GM06990 (cell line): ENCODE data around the gene ZNF546.

Experiments used
- DNase-seq: peaks from one replicate; pipeline ENCODE4 v3.0.0-alpha.2; 2011; ENCODE audit not compliant: insufficient read length; ENCODE audit errors: extremely low read depth
- H3K27me3 ChIP-seq: replicated peaks from 2 replicates; pipeline ENCODE4 v1.6.0; 2011; ENCODE audit warnings: low read length; ENCODE audit not compliant: control insufficient read depth, insufficient read depth
- H3K36me3 ChIP-seq: 2 replicates; pipeline ENCODE4 v1.5.1; 2011; ENCODE audit warnings: low read length; ENCODE audit not compliant: control insufficient read depth, insufficient read depth
- H3K4me3 ChIP-seq: replicated peaks from 2 replicates; pipeline ENCODE4 v1.5.1; 2011; ENCODE audit warnings: low read depth, mild to moderate bottlenecking, control low read depth, low read length
- TF ChIP-seq, protein P1 (sequence below): IDR thresholded peaks from 2 replicates; pipeline ENCODE4 v1.5.1; 2011; ENCODE audit warnings: low read length, control low read depth, mild to moderate bottlenecking, inconsistent platforms; ENCODE audit not compliant: insufficient read depth, poor library complexity, severe bottlenecking

Gene ZNF546

DNA sequence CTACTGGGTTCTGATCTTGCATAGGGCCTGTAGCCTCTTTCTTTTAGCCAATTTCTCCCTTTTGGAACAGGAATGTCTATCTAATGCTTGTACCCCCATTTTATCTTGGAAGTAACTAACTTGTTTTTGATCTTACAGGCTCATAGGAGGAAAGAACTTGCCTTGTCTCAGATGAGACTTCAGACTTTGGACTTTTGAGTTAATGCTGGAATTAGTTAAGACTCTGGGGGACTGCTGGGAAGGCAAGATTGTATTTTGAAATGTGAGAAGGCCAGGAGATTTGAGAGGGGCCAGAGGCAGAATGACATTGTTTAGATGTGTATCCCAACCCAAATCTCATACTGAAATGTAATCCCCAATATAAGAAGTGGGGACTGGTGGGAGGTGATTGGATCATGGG is 2.5 kb upstream of the ZNF546 start:
- TF ChIP-seq, protein P1, sequence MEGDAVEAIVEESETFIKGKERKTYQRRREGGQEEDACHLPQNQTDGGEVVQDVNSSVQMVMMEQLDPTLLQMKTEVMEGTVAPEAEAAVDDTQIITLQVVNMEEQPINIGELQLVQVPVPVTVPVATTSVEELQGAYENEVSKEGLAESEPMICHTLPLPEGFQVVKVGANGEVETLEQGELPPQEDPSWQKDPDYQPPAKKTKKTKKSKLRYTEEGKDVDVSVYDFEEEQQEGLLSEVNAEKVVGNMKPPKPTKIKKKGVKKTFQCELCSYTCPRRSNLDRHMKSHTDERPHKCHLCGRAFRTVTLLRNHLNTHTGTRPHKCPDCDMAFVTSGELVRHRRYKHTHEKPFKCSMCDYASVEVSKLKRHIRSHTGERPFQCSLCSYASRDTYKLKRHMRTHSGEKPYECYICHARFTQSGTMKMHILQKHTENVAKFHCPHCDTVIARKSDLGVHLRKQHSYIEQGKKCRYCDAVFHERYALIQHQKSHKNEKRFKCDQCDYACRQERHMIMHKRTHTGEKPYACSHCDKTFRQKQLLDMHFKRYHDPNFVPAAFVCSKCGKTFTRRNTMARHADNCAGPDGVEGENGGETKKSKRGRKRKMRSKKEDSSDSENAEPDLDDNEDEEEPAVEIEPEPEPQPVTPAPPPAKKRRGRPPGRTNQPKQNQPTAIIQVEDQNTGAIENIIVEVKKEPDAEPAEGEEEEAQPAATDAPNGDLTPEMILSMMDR: no peak
- no peaks in the 10 kb centered on the region for H3K27me3 ChIP-seq
- H3K4me3 ChIP-seq: no peak overlapping the region
- no peak for DNase-seq
- H3K36me3 ChIP-seq: no peaks in the 10 kb centered on the region

DNA sequence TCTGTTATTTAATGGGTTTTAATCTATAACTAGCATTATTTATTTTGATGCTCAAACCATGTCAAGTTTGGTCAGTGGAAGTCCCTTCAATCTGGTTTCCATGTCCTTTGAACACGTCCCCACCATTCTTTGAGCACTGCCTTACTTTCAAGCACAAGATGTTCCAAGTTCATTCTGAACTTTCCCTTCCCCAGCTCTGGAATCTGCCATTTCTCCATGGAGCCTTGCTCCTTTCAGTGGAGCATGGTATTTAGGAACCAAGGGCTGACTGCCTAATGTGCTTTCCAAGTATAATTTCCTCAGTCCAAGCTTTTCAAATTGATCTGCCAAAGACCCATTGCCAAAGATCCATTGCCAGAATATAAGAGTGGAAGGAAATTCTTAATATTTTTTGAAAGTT is 1.1 kb upstream of the ZNF546 start:
- no peak for DNase-seq
- H3K27me3 ChIP-seq: no peaks in the 10 kb centered on the region
- TF ChIP-seq, protein P1: no peak
- H3K4me3 ChIP-seq: peak overlapping the region; percentile 85
- no peaks in the 10 kb centered on the region for H3K36me3 ChIP-seq

DNA sequence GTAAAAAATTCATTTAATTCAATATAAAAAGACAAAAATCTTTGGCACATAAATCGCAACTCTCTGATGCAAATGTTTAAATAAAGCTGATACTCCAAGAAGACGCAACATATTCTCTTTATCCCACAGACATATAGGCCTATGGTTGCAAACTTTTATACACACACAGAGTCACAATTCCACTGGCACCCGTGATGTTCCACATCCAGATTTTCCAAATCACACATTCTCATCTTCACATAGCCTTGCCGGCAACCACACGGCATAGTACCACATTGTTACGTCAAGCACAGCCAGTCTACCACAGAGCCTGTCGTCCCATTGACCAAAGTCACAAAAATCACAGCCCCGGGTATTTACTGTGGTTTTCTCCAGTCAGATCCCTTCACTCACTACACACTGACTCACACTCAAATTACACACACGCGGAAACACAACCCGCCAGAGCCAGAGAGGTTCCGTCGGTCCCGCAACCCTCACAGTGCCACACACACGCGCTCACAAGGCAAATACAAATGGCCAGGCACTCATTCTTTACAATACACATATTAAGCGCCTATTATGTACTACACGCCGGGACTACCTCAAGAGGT is 546 bp upstream of the ZNF546 start:
- H3K4me3 ChIP-seq: peak overlapping the region; percentile 85
- no peak for DNase-seq
- no peaks in the 10 kb centered on the region for H3K36me3 ChIP-seq
- no peaks in the 10 kb centered on the region for H3K27me3 ChIP-seq
- TF ChIP-seq, protein P1: no peak

DNA sequence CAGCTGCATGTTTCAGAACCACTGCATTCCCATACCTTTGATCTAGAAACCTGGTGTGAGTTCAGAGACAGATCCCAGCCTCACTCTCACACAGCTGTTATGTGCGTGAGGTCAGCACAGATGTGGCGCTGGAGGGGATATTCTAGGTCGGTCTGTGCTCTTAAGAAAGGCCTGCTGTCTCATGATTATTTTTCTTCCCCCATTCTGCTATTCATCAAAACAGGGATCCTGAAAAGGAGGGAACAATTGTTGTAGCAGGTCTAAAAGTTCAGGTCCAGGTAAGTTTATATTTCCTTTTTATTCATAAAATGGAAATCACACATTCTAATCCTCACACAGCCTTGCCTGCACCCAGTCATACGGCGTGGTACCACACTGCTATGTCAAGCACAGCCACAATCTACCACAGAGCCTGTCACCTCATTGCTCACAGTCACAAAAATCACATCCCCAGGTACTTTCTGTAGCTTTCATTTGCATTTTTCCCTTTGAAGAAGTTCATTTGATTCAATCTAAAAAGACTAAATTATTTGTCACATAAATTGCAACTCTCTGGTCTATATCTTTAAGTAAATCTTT is 867 bp downstream of the ZNF546 start:
- H3K27me3 ChIP-seq: no peaks in the 10 kb centered on the region
- no peaks in the 10 kb centered on the region for H3K36me3 ChIP-seq
- TF ChIP-seq, protein P1: no peak
- H3K4me3 ChIP-seq: peak overlapping the region; percentile 85
- no peak for DNase-seq

DNA sequence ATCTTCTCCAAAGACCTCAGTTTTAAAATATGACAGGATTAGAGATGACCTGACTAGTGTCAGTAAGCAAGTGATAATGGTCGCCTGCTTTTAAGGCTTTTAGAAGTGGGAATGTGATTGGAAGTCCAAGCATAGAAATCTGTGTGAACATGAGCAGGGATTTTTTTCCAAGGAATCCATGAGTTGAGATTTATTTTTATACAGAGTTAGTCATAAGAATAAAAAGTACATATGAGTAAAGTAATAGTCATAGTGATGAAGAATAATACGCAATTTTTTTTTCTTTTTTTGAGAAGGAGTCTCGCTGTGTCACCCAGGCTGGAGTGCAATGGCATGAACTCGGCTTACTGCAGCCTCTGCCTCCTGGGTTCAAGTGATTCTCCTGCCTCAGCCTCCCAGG is 1.6 kb downstream of the ZNF546 start:
- H3K27me3 ChIP-seq: no peaks in the 10 kb centered on the region
- DNase-seq: no peak
- TF ChIP-seq, protein P1: no peak
- no peaks in the 10 kb centered on the region for H3K36me3 ChIP-seq
- H3K4me3 ChIP-seq: no peak overlapping the region
